GM19438 (cell line): ENCODE results near the gene LASP1NB.
"Not testable (repeated sequence)": the region's sequence is repeated elsewhere in the genome, so short reads cannot be mapped to it uniquely, and the experiment has no call there.

Experiments
- ATAC-seq: cut with Tn5 transposase; IDR thresholded peaks from one replicate; pipeline ENCODE4 v1.9.1; 2021; ENCODE audit warnings: low read depth; ENCODE audit not compliant: unreplicated experiment

Gene LASP1NB

GRCh38 chr17:38916771-38917170, 8.6 kb upstream of the LASP1NB start:
- no peak for ATAC-seq

GRCh38 chr17:38917259-38917658, 8.2 kb upstream of the LASP1NB start:
- ATAC-seq, result no peak

GRCh38 chr17:38918129-38918913, 7.1 kb upstream of the LASP1NB start:
- no peak for ATAC-seq

GRCh38 chr17:38918916-38919315, 6.5 kb upstream of the LASP1NB start:
- no peak for ATAC-seq

- no peak for ATAC-seq
Measured at GRCh38 chr17:38919316-38920078, 5.9 kb upstream of the LASP1NB start.

GRCh38 chr17:38920374-38921291, 4.8 kb upstream of the LASP1NB start:
- ATAC-seq, result no peak

GRCh38 chr17:38921756-38922411, 3.5 kb upstream of the LASP1NB start:
- ATAC-seq, result no peak

- ATAC-seq, result no peak
Measured at GRCh38 chr17:38922538-38923297, 2.7 kb upstream of the LASP1NB start.

GRCh38 chr17:38926293-38927070, 1.1 kb downstream of the LASP1NB start:
- ATAC-seq, result no peak

- ATAC-seq, result not testable (repeated sequence)
Measured at GRCh38 chr17:38930782-38931181, 5.4 kb downstream of the LASP1NB start.

GRCh38 chr17:38933962-38934361, 8.5 kb downstream of the LASP1NB start:
- ATAC-seq, result not testable (repeated sequence)

GRCh38 chr17:38939987-38940386, 14.6 kb downstream of the LASP1NB start:
- no peak for ATAC-seq

- no peak for ATAC-seq
Measured at GRCh38 chr17:38940404-38940803, 15.0 kb downstream of the LASP1NB start.

- no peak for ATAC-seq
Measured at GRCh38 chr17:38942696-38943334, 17.4 kb downstream of the LASP1NB start.

- no peak for ATAC-seq
Measured at GRCh38 chr17:38943607-38944006, 18.2 kb downstream of the LASP1NB start.

GRCh38 chr17:38947189-38947588, 21.8 kb downstream of the LASP1NB start:
- ATAC-seq, result no peak

- not testable (repeated sequence) for ATAC-seq
Measured at GRCh38 chr17:38953800-38954199, 28.4 kb downstream of the LASP1NB start.

- ATAC-seq, result no peak
Measured at GRCh38 chr17:38958326-38958725, 32.9 kb downstream of the LASP1NB start.
